GM06990 (cell line): ENCODE measurements around the gene ZNF335.
"Not testable (repeated sequence)": the region's sequence is repeated elsewhere in the genome, so short reads cannot be mapped to it uniquely, and the experiment has no call there.

Experiments
- DNase-seq: peaks from one replicate; pipeline ENCODE4 v3.0.0-alpha.2; 2011; ENCODE audit not compliant: insufficient read length; ENCODE audit errors: extremely low read depth
- H3K27me3 ChIP-seq: replicated peaks from 2 replicates; pipeline ENCODE4 v1.6.0; 2011; ENCODE audit warnings: low read length; ENCODE audit not compliant: control insufficient read depth, insufficient read depth
- H3K36me3 ChIP-seq: 2 replicates; pipeline ENCODE4 v1.5.1; 2011; ENCODE audit warnings: low read length; ENCODE audit not compliant: control insufficient read depth, insufficient read depth
- H3K4me3 ChIP-seq: replicated peaks from 2 replicates; pipeline ENCODE4 v1.5.1; 2011; ENCODE audit warnings: low read depth, mild to moderate bottlenecking, control low read depth, low read length
- CTCF ChIP-seq: IDR thresholded peaks from 2 replicates; pipeline ENCODE4 v1.5.1; 2011; ENCODE audit warnings: low read length, control low read depth, mild to moderate bottlenecking, inconsistent platforms; ENCODE audit not compliant: insufficient read depth, poor library complexity, severe bottlenecking

Gene ZNF335

GRCh38 chr20:45999557-46000261 lies 27.7 kb upstream of the ZNF335 start:
- DNase-seq: no peak
- Histone ChIP-seq H3K27me3 (no peaks in the 10 kb centered on the region), H3K36me3 (no peaks in the 10 kb centered on the region), H3K4me3 (no peak overlapping the region)
- TF ChIP-seq CTCF: no peak

- Histone ChIP-seq H3K4me3 (no peak overlapping the region), H3K27me3 (no peaks in the 10 kb centered on the region), H3K36me3 (no peaks in the 10 kb centered on the region)
- no peak for DNase-seq
- no peak for TF ChIP-seq CTCF
Measured at GRCh38 chr20:45998761-45999160, 26.8 kb upstream of the ZNF335 start.

GRCh38 chr20:45998337-45998736 lies 26.3 kb upstream of the ZNF335 start:
- no peak for DNase-seq
- no peak for TF ChIP-seq CTCF
- H3K36me3 ChIP-seq: no peaks in the 10 kb centered on the region
- no peak overlapping the region for H3K4me3 ChIP-seq
- no peaks in the 10 kb centered on the region for H3K27me3 ChIP-seq

GRCh38 chr20:45997187-45997586 lies 25.2 kb upstream of the ZNF335 start:
- Histone ChIP-seq H3K4me3 (no peak overlapping the region), H3K36me3 (no peaks in the 10 kb centered on the region), H3K27me3 (no peaks in the 10 kb centered on the region)
- DNase-seq: no peak
- TF ChIP-seq CTCF: no peak

GRCh38 chr20:45995495-45996097 lies 23.6 kb upstream of the ZNF335 start:
- H3K27me3 ChIP-seq, H3K36me3 ChIP-seq, H3K4me3 ChIP-seq, DNase-seq: not testable (repeated sequence)

- no peak for DNase-seq
- Histone ChIP-seq H3K36me3 (no peaks in the 10 kb centered on the region), H3K4me3 (no peak overlapping the region), H3K27me3 (no peaks in the 10 kb centered on the region)
- TF ChIP-seq CTCF: no peak
Measured at GRCh38 chr20:45994761-45995493, 22.9 kb upstream of the ZNF335 start.
